Measurements from ENCODE around the gene HSPB9.
A peak's percentile ranks its signal among the peaks of the same experiment; 100 is the strongest.

The HSPB9 gene

GRCh38 chr17:42146911-42147607, 24.5 kb downstream of the HSPB9 start:
- no peak for DNase-seq

- DNase-seq = no peak
Measured at GRCh38 chr17:42153919-42154742, 31.5 kb downstream of the HSPB9 start.

- no peak for DNase-seq
Measured at GRCh38 chr17:42155614-42156045, 33.0 kb downstream of the HSPB9 start.

DNA sequence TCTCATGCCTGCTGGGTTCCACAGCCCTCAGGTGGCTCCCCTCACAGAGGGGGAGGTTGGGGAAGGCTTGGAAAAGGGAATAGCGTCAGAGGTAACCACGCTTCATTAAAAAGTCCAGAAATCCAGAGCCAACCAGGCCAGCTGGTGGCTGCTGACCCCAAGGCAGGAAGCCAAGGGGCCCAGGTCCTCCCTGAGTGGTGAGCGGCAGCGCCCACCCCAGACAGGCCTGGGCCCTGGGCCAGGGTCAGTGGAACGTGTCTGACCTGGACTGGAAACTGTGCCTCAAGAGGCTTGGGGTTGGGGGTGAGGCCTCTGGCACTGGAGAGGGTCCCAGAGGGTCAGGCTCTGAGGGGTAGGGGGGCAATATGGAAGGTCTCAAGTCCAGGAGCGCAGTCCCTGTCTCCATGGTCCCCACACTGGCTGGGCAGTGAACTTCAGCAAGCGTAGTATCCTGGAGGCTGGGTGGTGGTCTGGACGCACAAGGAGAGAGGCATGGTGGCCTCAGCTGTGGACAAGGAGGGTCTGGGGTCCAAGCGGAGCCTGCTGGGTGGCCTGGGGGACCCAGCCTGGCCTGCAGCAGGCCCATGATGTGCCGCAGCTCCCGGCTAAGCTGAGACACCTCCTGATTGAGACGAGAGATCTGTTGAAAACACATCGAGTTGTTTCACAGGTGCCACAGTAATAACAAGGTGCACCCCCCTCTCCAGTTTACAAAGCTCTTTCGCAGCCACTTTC, 37.4 kb downstream of the HSPB9 start:
- DNase-seq = no peak

- DNase-seq = no peak
Measured at GRCh38 chr17:42160531-42160910, 37.9 kb downstream of the HSPB9 start.

GRCh38 chr17:42163113-42163512, 40.5 kb downstream of the HSPB9 start:
- DNase-seq = peak; percentile 32

GRCh38 chr17:42163696-42164407, 41.2 kb downstream of the HSPB9 start:
- DNase-seq = no peak

DNA sequence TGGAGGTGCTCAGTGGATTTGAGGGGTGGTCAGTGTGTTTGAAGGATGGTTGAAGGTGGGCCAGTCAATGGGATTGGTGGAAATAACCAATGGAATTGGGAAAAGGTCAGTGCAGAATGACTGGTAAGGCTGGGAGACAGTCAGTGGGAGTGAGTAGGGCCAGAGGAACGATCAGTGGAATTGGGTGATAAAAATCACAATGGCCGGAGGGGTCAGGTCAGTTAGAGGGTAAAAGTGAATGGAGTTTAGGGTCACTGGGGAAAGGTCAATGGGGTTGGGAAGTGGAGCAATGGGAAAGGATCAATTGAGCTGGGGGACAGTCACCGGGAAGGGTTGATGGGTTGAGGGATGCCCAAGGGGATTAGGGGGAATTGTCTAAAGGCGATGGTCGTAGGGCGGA, 43.1 kb downstream of the HSPB9 start:
- no peak for DNase-seq

DNA sequence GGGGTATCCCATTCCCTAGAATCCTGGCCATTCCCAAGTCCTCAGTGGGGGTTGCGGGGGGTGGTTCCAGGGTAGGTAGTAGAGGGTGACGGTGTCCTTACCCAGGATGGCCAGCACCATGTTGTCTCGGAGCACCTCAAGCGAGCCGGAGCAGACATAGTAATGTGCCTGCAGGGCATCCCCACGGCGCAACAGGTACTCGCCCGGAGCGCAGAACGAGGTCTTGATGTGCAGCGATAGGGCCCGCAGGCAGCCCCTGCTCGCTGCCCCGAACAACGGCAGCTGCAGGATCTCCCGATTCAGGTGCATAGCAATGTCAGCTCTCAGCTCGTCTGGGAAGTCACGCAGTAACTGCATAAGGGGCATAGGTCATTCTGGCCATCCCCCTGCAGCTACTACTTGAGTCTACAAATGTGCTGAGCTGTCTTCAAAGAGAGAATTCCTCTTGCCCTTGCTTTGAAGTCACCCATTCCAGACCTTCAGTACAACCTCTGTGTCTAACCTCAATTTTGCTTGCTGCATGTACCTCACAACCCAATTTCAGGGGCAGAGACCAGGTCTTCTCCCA, 43.7 kb downstream of the HSPB9 start:
- no peak for DNase-seq

DNA sequence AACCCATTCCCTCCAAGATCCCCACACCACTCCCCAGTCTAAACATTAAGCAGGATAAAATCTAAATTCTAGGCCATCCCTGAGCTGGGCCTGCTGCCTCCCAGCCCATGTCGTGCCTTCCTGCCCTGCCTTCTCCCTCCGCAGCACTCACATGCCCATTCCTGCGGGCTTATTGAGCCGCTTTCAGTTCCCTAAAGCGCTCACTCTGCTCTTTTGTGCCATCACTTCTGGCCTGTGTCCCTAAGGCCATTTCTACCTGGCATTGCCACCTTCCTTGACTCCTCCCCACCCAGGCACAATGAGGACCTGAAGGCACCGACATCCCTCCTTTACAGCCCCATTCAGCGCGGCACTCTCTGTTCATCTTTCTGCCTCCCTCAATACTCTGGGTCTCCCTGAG, 45.2 kb downstream of the HSPB9 start:
- no peak for DNase-seq

DNA sequence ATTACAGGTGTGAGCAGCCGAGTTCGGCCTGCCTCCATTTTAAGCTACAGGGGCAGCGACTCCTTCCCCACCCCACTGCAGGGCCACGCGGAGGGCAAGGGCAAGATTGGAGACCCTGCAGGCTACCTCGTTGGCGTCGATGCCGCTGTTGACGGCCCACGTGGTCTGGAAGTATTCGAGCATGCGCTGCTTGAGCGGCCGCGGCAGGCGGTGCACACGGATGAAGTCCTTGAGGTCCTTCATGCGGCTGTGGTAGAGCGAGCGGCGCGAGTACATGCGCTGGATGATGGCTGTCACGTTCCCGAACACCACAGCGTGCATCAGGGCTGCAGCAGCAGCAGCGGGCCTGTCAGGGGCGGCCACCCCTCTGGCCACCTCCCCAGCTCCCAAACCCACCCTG, 46.7 kb downstream of the HSPB9 start:
- DNase-seq = no peak

GRCh38 chr17:42171831-42172230, 49.2 kb downstream of the HSPB9 start:
- DNase-seq = no peak
